SK-N-SH treated with all-trans-retinoic acid at 6 μM for 48 hours (cell line): ENCODE measurements around the gene BIN1.

Source experiments
- ATAC-seq: fragments of 200-7000 bp; cut with Tn5 transposase; 3 replicates; pipeline ENCODE4 v1.9.1; 2020; ENCODE audit warnings: mild to moderate bottlenecking, moderate library complexity
- BACH2 ChIP-seq: fragments of 250-450 bp; sonication (Bioruptor Pico); IDR thresholded peaks from 2 replicates; pipeline ENCODE4 v1.9.0; 2021; ENCODE audit warnings: mild to moderate bottlenecking, borderline replicate concordance
- CSDC2 ChIP-seq: fragments of 250-450 bp; sonication (Bioruptor Pico); IDR thresholded peaks from 2 replicates; pipeline ENCODE4 v1.5.0; 2020; ENCODE audit warnings: mild to moderate bottlenecking, moderate library complexity
- ESRRG ChIP-seq: fragments of 250-450 bp; sonication (Bioruptor Pico); IDR thresholded peaks from 2 replicates; pipeline ENCODE4 v1.6.1; 2021; ENCODE audit warnings: mild to moderate bottlenecking
- GLIS3 ChIP-seq: fragments of 250-450 bp; sonication (Bioruptor Pico); IDR thresholded peaks from 2 replicates; pipeline ENCODE4 v1.5.0; 2020; ENCODE audit warnings: mild to moderate bottlenecking, moderate library complexity
- ISL1 ChIP-seq: fragments of 250-450 bp; sonication (Bioruptor Pico); IDR thresholded peaks from 2 replicates; pipeline ENCODE4 v2.1.2; 2022; ENCODE audit warnings: mild to moderate bottlenecking, moderate library complexity
- SNAI2 ChIP-seq: fragments of 250-450 bp; sonication (Bioruptor Pico); IDR thresholded peaks from 2 replicates; pipeline ENCODE4 v1.5.0; 2020; ENCODE audit warnings: mild to moderate bottlenecking, moderate library complexity
- TCF4 ChIP-seq: fragments of 250-450 bp; sonication (Bioruptor Pico); IDR thresholded peaks from 2 replicates; pipeline ENCODE4 v1.8.0; 2021; ENCODE audit warnings: mild to moderate bottlenecking, moderate library complexity, borderline replicate concordance
- ZC3H10 ChIP-seq: fragments of 250-450 bp; sonication (Bioruptor Pico); IDR thresholded peaks from 2 replicates; pipeline ENCODE4 v1.5.1; 2021; ENCODE audit warnings: mild to moderate bottlenecking, moderate library complexity
- ZFP3 ChIP-seq: fragments of 250-450 bp; sonication (Bioruptor Pico); IDR thresholded peaks from 2 replicates; pipeline ENCODE4 v1.5.0; 2020; ENCODE audit warnings: mild to moderate bottlenecking, moderate library complexity
- ZFP30 ChIP-seq: fragments of 450-650 bp; formaldehyde crosslinking; IDR thresholded peaks from 2 replicates; pipeline ENCODE4 v1.5.0; 2022; ENCODE audit warnings: mild to moderate bottlenecking, moderate library complexity
- ZNF565 ChIP-seq: fragments of 450-650 bp; formaldehyde crosslinking; conservative IDR thresholded peaks from 2 replicates; pipeline ENCODE4 v1.5.0; 2020; ENCODE audit warnings: low read depth, mild to moderate bottlenecking, moderate library complexity
- ZNF8 ChIP-seq: fragments of 450-650 bp; formaldehyde crosslinking; IDR thresholded peaks from 2 replicates; pipeline ENCODE4 v1.5.0; 2020; ENCODE audit warnings: mild to moderate bottlenecking, moderate library complexity
- TF ChIP-seq, protein P1 (sequence below): fragments of 250-450 bp; sonication (Bioruptor Pico); IDR thresholded peaks from 2 replicates; pipeline ENCODE4 v1.5.1; 2020; ENCODE audit warnings: low read depth, mild to moderate bottlenecking, moderate library complexity
- TF ChIP-seq, protein P2 (sequence below): fragments of 250-450 bp; sonication (Bioruptor Pico); IDR thresholded peaks from 2 replicates; pipeline ENCODE4 v1.8.0; 2020; ENCODE audit warnings: mild to moderate bottlenecking, moderate library complexity, borderline replicate concordance
- TF ChIP-seq, protein P3 (sequence below): fragments of 250-450 bp; sonication (Bioruptor Pico); IDR thresholded peaks from 2 replicates; pipeline ENCODE4 v1.5.0; 2020; ENCODE audit warnings: mild to moderate bottlenecking, moderate library complexity
- TF ChIP-seq, protein P4 (sequence below): fragments of 250-450 bp; sonication (Bioruptor Pico); IDR thresholded peaks from 2 replicates; pipeline ENCODE4 v1.8.0; 2021; ENCODE audit warnings: low read depth, mild to moderate bottlenecking, moderate library complexity, borderline replicate concordance

The BIN1 gene

DNA sequence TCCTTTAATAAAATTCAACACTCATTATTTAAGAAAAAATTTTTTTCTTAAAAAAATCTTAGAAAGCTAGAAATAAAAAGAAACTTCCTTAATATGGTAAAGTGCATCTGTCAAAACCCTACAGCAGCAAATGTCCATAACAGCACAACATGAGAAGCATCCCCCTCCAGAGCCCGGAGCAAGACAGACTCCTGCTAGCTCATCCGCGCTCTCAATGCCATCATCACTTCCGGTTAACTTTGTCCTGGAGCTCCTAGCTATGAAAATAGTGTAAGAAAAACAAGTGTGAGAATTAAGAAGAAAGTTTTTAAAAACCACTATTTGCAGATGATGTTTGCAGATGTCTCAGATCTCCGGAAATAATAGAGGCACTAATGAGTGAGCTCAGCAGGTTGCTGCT lies 105.2 kb downstream of the BIN1 start:
- TF ChIP-seq SNAI2 (CRISPR knock-in tag) (no peak), BACH2 (no peak), ESRRG (CRISPR knock-in tag) (no peak), ZC3H10 (no peak), ZNF565 (CRISPR knock-in tag) (no peak)
- TF ChIP-seq, protein P1, sequence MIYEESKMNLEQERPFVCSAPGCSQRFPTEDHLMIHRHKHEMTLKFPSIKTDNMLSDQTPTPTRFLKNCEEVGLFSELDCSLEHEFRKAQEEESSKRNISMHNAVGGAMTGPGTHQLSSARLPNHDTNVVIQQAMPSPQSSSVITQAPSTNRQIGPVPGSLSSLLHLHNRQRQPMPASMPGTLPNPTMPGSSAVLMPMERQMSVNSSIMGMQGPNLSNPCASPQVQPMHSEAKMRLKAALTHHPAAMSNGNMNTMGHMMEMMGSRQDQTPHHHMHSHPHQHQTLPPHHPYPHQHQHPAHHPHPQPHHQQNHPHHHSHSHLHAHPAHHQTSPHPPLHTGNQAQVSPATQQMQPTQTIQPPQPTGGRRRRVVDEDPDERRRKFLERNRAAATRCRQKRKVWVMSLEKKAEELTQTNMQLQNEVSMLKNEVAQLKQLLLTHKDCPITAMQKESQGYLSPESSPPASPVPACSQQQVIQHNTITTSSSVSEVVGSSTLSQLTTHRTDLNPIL (CRISPR knock-in tag) = no peak
- ATAC-seq = no peak

DNA sequence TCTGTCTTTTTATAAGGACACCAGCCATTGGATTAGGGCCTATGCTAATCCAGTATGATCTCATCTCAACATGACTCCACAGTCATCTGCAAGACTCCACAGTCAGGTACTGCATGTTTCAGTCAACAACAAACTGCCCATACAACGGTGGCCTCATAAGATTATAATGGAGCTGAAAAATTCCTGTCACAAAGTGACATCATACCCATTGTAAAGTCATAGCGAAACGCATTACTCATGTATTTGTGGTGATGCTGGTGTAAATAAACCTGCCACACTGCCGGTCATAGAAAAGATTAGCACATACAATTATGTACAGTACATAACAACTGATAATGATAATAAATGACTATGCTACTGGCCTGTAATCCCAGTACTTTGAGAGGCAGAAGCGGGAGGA lies 106.0 kb downstream of the BIN1 start:
- TF ChIP-seq GLIS3 (CRISPR knock-in tag) (no peak), ZFP30 (no peak)
- TF ChIP-seq, protein P2, sequence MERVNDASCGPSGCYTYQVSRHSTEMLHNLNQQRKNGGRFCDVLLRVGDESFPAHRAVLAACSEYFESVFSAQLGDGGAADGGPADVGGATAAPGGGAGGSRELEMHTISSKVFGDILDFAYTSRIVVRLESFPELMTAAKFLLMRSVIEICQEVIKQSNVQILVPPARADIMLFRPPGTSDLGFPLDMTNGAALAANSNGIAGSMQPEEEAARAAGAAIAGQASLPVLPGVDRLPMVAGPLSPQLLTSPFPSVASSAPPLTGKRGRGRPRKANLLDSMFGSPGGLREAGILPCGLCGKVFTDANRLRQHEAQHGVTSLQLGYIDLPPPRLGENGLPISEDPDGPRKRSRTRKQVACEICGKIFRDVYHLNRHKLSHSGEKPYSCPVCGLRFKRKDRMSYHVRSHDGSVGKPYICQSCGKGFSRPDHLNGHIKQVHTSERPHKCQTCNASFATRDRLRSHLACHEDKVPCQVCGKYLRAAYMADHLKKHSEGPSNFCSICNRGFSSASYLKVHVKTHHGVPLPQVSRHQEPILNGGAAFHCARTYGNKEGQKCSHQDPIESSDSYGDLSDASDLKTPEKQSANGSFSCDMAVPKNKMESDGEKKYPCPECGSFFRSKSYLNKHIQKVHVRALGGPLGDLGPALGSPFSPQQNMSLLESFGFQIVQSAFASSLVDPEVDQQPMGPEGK (CRISPR knock-in tag) = no peak
- no peak for ATAC-seq

DNA sequence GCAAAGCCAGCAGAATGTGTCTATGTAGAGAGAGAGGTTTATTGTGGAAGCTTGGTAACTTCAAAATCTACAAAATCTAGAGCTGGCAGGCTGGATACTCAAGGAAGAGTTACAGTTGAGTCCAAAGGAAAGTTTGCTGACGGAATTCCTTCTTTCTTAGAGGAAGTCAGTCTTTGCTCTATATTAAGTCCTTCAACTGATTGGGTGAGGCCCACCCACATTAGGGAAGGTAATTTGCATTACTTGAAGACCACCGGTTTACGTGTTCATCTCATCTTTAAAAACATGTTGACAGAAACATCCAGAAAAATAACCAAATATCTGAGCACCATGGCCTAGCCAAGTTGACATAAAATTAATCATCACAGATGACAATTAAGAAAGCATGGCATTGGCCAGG lies 106.8 kb downstream of the BIN1 start:
- TF ChIP-seq ZC3H10 = no peak
- TF ChIP-seq ISL1 = no peak
- TF ChIP-seq, protein P3, sequence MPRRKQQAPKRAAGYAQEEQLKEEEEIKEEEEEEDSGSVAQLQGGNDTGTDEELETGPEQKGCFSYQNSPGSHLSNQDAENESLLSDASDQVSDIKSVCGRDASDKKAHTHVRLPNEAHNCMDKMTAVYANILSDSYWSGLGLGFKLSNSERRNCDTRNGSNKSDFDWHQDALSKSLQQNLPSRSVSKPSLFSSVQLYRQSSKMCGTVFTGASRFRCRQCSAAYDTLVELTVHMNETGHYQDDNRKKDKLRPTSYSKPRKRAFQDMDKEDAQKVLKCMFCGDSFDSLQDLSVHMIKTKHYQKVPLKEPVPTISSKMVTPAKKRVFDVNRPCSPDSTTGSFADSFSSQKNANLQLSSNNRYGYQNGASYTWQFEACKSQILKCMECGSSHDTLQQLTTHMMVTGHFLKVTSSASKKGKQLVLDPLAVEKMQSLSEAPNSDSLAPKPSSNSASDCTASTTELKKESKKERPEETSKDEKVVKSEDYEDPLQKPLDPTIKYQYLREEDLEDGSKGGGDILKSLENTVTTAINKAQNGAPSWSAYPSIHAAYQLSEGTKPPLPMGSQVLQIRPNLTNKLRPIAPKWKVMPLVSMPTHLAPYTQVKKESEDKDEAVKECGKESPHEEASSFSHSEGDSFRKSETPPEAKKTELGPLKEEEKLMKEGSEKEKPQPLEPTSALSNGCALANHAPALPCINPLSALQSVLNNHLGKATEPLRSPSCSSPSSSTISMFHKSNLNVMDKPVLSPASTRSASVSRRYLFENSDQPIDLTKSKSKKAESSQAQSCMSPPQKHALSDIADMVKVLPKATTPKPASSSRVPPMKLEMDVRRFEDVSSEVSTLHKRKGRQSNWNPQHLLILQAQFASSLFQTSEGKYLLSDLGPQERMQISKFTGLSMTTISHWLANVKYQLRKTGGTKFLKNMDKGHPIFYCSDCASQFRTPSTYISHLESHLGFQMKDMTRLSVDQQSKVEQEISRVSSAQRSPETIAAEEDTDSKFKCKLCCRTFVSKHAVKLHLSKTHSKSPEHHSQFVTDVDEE (CRISPR knock-in tag) = no peak
- no peak for TF ChIP-seq ZFP3 (CRISPR knock-in tag)
- TF ChIP-seq, all 23 proteins: peak for 0
- no peak for ATAC-seq

DNA sequence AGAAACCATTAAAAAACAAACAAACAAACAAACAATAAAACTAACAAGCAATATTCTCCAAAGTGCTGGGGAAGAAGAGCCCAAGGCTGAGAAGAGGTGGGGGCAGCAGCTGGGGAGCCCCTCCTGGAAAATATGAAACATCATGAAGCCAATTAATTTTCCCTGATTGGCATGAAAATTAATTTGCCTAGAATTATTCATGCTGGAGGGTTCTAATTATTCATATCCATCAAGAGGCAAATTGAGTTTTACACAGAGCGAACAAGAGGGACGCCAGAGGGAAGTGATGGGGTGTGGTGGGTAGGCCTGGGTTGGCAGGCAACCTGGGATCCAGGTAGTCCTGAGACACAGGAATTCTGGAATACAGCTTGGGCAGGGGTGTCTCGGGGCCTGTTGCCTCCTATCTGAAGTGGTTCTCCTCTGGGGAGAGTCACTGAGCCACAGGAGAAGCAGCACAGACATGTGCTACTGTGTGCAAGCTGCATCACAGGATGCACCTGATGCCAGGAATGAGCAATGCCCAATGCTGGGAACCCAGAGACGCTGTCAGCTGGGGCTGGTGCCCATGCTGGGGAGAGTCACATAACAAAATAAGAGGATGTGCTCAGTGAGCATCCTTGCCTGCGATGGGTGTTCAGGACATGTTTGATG lies 107.7 kb downstream of the BIN1 start:
- TF ChIP-seq ZFP30 (no peak), BACH2 (no peak), TCF4 (CRISPR knock-in tag) (no peak), SNAI2 (CRISPR knock-in tag) (no peak), ISL1 (no peak), ZNF8 (CRISPR knock-in tag) (no peak), CSDC2 (CRISPR knock-in tag) (no peak), ZFP3 (CRISPR knock-in tag) (no peak), ESRRG (CRISPR knock-in tag) (no peak)
- TF ChIP-seq, protein P3 (CRISPR knock-in tag) = no peak
- TF ChIP-seq, protein P2 (CRISPR knock-in tag) = no peak
- TF ChIP-seq, protein P1 (CRISPR knock-in tag) = no peak
- TF ChIP-seq, protein P4, sequence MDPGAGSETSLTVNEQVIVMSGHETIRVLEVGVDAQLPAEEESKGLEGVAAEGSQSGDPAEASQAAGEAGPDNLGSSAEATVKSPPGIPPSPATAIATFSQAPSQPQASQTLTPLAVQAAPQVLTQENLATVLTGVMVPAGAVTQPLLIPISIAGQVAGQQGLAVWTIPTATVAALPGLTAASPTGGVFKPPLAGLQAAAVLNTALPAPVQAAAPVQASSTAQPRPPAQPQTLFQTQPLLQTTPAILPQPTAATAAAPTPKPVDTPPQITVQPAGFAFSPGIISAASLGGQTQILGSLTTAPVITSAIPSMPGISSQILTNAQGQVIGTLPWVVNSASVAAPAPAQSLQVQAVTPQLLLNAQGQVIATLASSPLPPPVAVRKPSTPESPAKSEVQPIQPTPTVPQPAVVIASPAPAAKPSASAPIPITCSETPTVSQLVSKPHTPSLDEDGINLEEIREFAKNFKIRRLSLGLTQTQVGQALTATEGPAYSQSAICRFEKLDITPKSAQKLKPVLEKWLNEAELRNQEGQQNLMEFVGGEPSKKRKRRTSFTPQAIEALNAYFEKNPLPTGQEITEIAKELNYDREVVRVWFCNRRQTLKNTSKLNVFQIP (CRISPR knock-in tag) = no peak
- TF ChIP-seq, all 23 proteins: peak for 0
- no peak for ATAC-seq
